Tibial nerve (tissue), 3 donors: ENCODE data around the gene PTPRG.

Experiments used
- CTCF ChIP-seq, 5 experiments: fragments of 200-600 bp in 3 of 5; fragments of 450-650 bp in 2 of 5; sonication (generic) in 3 of 5; IDR thresholded peaks; one replicate each; pipeline ENCODE4 v1.5.1; 2016 to 2019; ENCODE audit warnings: antibody characterized with exemption in 5 of 5, mild to moderate bottlenecking in 3 of 5, moderate library complexity in 2 of 5
- POLR2A ChIP-seq, 2 donors: fragments of 450-650 bp; IDR thresholded peaks; one replicate each; pipeline ENCODE4 v1.6.1; 2017; ENCODE audit warnings: antibody characterized with exemption in 2 of 2, mild to moderate bottlenecking in 2 of 2, moderate library complexity in 2 of 2

- TF ChIP-seq POLR2A (IDR thresholded peaks at IDR 0.05) (no peak), CTCF (IDR thresholded peaks at IDR 0.05) (no peak)
Measured at GRCh38 chr3:61719278-61719977, 158.1 kb downstream of the PTPRG start.
